CD14-positive monocyte (primary cell): Measurements from ENCODE around the gene RANBP1. TPM values are rescaled to one million over a fixed set of nuclear protein-coding genes. Genes with fewer than 3 reads are reported as not detected.

Experiments used
- DNase-seq, 3 donors: peaks; one replicate each; pipeline ENCODE4 v3.0.0-alpha.2; 2011 to 2022
- H2AFZ ChIP-seq: 2 replicates; pipeline ENCODE4 v1.6.0; 2012; ENCODE audit warnings: mild to moderate bottlenecking, low read depth, low read length, inconsistent platforms; ENCODE audit not compliant: insufficient read depth, poor library complexity, severe bottlenecking
- H3K27ac ChIP-seq, 2 donors: 1 replicate in 1 of 2; 2 replicates in 1 of 2; pipeline ENCODE4 v1.5.1; 2012 to 2013; ENCODE audit warnings: low read length in 2 of 2, control low read depth in 1 of 2, inconsistent platforms in 1 of 2, low read depth in 1 of 2, mild to moderate bottlenecking in 1 of 2
- H3K27me3 ChIP-seq, 2 donors: one replicate each; pipeline versions ENCODE4 v1.6.0 to v1.6.1; 2011 to 2013; ENCODE audit warnings: low read length in 2 of 2; ENCODE audit not compliant: control insufficient read depth in 2 of 2, insufficient read depth in 2 of 2
- H3K36me3 ChIP-seq, 2 donors: replicated peaks in 1 of 2; 1 replicate in 1 of 2; 2 replicates in 1 of 2; pipeline versions ENCODE4 v1.5.1 to v1.6.1; 2012 to 2013; ENCODE audit warnings: low read length in 2 of 2, control low read depth in 1 of 2, inconsistent platforms in 1 of 2, mild to moderate bottlenecking in 1 of 2; ENCODE audit not compliant: insufficient read depth in 2 of 2, control insufficient read depth in 1 of 2
- H3K4me1 ChIP-seq, 2 donors: 1 replicate in 1 of 2; 2 replicates in 1 of 2; pipeline versions ENCODE4 v1.5.1 to v1.6.1; 2012 to 2013; ENCODE audit warnings: low read length in 2 of 2, control low read depth in 1 of 2, inconsistent platforms in 1 of 2, mild to moderate bottlenecking in 1 of 2, moderate library complexity in 1 of 2; ENCODE audit not compliant: insufficient read depth in 2 of 2, control insufficient read depth in 1 of 2
- H3K4me2 ChIP-seq: replicated peaks from 2 replicates; pipeline ENCODE3; 2012; ENCODE audit warnings: low read length, moderate library complexity, mild to moderate bottlenecking; ENCODE audit not compliant: poor library complexity, severe bottlenecking; ENCODE audit errors: extremely low read depth
- H3K4me3 ChIP-seq, 3 experiments: fragments of 200-600 bp in 1 of 3; sonication (generic) in 1 of 3; replicated peaks in 1 of 3; 1 replicate in 2 of 3; 2 replicates in 1 of 3; pipeline ENCODE4 v1.5.1; 2011 to 2013; ENCODE audit warnings: low read length in 3 of 3, mild to moderate bottlenecking in 3 of 3, control low read depth in 2 of 3, low read depth in 2 of 3, inconsistent platforms in 1 of 3, moderate library complexity in 1 of 3
- H3K79me2 ChIP-seq: 2 replicates; pipeline ENCODE4 v1.6.0; 2012; ENCODE audit warnings: mild to moderate bottlenecking, control low read depth, inconsistent platforms, low read length, moderate library complexity; ENCODE audit not compliant: insufficient read depth
- H3K9ac ChIP-seq: 2 replicates; pipeline ENCODE4 v1.6.0; 2017; ENCODE audit warnings: low read length, mild to moderate bottlenecking; ENCODE audit not compliant: insufficient read depth, poor library complexity, severe bottlenecking
- H3K9me3 ChIP-seq, 2 donors: replicated peaks in 1 of 2; 1 replicate in 1 of 2; 2 replicates in 1 of 2; pipeline versions ENCODE4 v1.5.1 to v1.6.1; 2012 to 2013; ENCODE audit warnings: low read length in 2 of 2, control low read depth in 1 of 2; ENCODE audit not compliant: control insufficient read depth in 1 of 2, insufficient read depth in 1 of 2
- H4K20me1 ChIP-seq: 2 replicates; pipeline ENCODE4 v1.6.0; 2012; ENCODE audit warnings: mild to moderate bottlenecking, low read length, control low read depth, moderate library complexity; ENCODE audit not compliant: insufficient read depth
- H3K27ac Mint-ChIP-seq, 7 donors: one replicate each; pipeline ENCODE4 v1.8.0; 2020; ENCODE audit warnings: mild to moderate bottlenecking in 7 of 7, mixed read lengths in 7 of 7, moderate library complexity in 6 of 7, inconsistent platforms in 2 of 7
- H3K27me3 Mint-ChIP-seq, 3 donors: one replicate each; pipeline ENCODE4 v1.8.0; 2021 to 2022; ENCODE audit warnings: low read depth in 3 of 3, mild to moderate bottlenecking in 3 of 3, mixed read lengths in 3 of 3, moderate library complexity in 3 of 3, inconsistent platforms in 1 of 3
- H3K36me3 Mint-ChIP-seq, 2 donors: one replicate each; pipeline ENCODE4 v1.8.0; 2020; ENCODE audit warnings: mixed read lengths in 2 of 2, inconsistent platforms in 1 of 2, mild to moderate bottlenecking in 1 of 2
- H3K4me1 Mint-ChIP-seq: one replicate; pipeline ENCODE4 v1.8.0; 2020; ENCODE audit warnings: mild to moderate bottlenecking, mixed read lengths
- H3K4me3 Mint-ChIP-seq, 2 donors: one replicate each; pipeline ENCODE4 v1.8.0; 2020; ENCODE audit warnings: mild to moderate bottlenecking in 2 of 2, mixed read lengths in 2 of 2, moderate library complexity in 1 of 2
- H3K9me3 Mint-ChIP-seq, 7 donors: one replicate each; pipeline ENCODE4 v1.8.0; 2020 to 2022; ENCODE audit warnings: mixed read lengths in 7 of 7, mild to moderate bottlenecking in 6 of 7, moderate library complexity in 6 of 7, inconsistent platforms in 2 of 7
- WGBS: methylation state at CpG from one replicate; pipeline ENCODE4 v1.1.5; 2013; ENCODE audit warnings: missing lambda C conversion rate; ENCODE audit not compliant: insufficient coverage; 5-methylcytosine and 5-hydroxymethylcytosine counted together
- intact Hi-C, 2 donors: fragments of 100-400 bp; cut with micrococcal nuclease; formaldehyde crosslinking; loops; one replicate each; pipeline versions ENCODE4 v1.15.0 to v1.15.1; 2023
- polyA plus RNA-seq, 3 donors: library from polyadenylated mRNA; depleted of rRNA in 1 of 3; unstranded in 2 of 3; stranded (reverse) in 1 of 3; fragments of 300-500 nt in 2 of 3; fragments of >200 nt in 1 of 3; fragmentation: Illumina TruSeq in 2 of 3; gene quantifications; 1 replicate in 2 of 3; 2 replicates in 1 of 3; pipeline ENCODE4 v1.2.3, GENCODE V29; 2012 to 2021
- TF ChIP-seq, protein P1 (sequence below): fragments of 200-600 bp; IDR thresholded peaks from one replicate; pipeline ENCODE4 v1.8.0; 2022; ENCODE audit warnings: antibody characterized with exemption, mild to moderate bottlenecking

RANBP1 gene
- polyA plus RNA-seq, 3 donors = 45.0 to 52.3 (median 47.4) TPM

DNA sequence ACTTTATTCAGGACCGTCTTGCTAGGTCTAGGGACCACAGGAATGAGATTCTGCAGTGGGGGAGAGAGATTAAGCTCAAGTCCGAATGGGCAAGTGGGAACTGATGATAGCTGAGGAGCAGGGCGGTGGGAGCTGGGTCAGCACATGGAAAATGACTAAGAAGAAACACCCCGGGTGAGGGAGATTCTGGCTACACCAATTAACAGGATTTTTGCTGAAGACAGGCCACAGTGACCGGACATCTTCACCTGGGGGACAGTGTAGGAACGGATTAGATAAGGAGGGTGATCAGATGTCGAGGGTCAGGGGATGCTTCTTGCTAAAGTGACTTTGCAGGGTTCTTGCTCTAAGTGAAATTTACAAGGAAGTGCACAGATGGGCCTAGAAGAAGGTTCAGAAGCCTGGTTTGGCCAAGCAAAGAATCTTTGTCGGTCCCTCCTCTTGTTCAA lies 44.4 kb upstream of the RANBP1 start:
- no peaks in the 10 kb centered on the region for H3K9me3 Mint-ChIP-seq
- no peaks in the 10 kb centered on the region for H3K27me3 Mint-ChIP-seq
- no peaks in the 10 kb centered on the region for H3K79me2 ChIP-seq

DNA sequence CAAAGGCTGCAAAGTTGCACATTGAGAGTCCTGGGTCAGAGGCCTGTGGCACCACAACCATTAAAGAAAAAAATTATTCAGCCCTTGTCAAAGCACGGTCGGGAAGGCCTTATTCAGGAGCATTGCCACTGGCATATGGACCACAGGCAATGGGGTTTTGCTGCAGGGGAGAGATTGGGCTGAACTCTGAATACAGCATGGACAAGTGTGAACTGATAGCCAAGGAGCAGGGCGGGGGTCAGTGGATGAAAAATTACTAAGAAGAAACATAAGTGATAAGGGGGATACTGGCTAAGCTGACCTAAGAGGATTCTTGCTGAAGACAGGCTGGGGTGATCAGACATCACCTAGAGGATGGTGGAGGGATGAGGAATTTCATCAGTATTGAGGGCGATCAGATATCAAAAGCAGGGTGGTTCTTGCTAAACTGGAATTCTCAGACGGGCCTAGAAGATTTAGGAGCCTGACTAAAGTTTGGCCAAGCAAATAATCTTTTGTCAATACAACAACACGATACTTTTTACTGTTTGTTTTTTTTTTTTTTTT lies 39.2 kb upstream of the RANBP1 start:
- Histone ChIP-seq H3K27me3 (no peaks in the 10 kb centered on the region), H3K79me2 (peaks cover 14% of the 10 kb centered on the region), H4K20me1 (peaks cover 4% of the 10 kb centered on the region), H3K9ac (no peak overlapping the region), H3K36me3 (no peaks in the 10 kb centered on the region), H3K4me3 (no peak overlapping the region), H3K9me3 (no peaks in the 10 kb centered on the region), H3K4me1 (peaks cover 11 to 14% of the 10 kb centered on the region in 2 donors), H3K27ac (no peak overlapping the region), H3K4me2 (no peak overlapping the region), H2AFZ (no peak overlapping the region)
- Mint-ChIP-seq H3K27ac (no peak overlapping the region), H3K36me3 (no peaks in the 10 kb centered on the region), H3K4me3 (no peak overlapping the region), H3K9me3 (no peaks in the 10 kb centered on the region), H3K4me1 (peaks cover 16% of the 10 kb centered on the region), H3K27me3 (no peaks in the 10 kb centered on the region)
- intact Hi-C loops = no loop called here
- TF ChIP-seq, protein P1, sequence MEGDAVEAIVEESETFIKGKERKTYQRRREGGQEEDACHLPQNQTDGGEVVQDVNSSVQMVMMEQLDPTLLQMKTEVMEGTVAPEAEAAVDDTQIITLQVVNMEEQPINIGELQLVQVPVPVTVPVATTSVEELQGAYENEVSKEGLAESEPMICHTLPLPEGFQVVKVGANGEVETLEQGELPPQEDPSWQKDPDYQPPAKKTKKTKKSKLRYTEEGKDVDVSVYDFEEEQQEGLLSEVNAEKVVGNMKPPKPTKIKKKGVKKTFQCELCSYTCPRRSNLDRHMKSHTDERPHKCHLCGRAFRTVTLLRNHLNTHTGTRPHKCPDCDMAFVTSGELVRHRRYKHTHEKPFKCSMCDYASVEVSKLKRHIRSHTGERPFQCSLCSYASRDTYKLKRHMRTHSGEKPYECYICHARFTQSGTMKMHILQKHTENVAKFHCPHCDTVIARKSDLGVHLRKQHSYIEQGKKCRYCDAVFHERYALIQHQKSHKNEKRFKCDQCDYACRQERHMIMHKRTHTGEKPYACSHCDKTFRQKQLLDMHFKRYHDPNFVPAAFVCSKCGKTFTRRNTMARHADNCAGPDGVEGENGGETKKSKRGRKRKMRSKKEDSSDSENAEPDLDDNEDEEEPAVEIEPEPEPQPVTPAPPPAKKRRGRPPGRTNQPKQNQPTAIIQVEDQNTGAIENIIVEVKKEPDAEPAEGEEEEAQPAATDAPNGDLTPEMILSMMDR = no peak
- 93% methylated on average over 3 of the region's 6 CpGs for WGBS
- DNase-seq = no peak

More for the DNA sequence above, 44.4 kb upstream of the RANBP1 start:
- WGBS = 94% methylated on average over 8 of the region's 8 CpGs
- no peak overlapping the region for H3K9ac ChIP-seq
- Mint-ChIP-seq H3K36me3 (no peaks in the 10 kb centered on the region), H3K4me3 (no peak overlapping the region), H3K27ac (no peak overlapping the region), H3K4me1 (no peaks in the 10 kb centered on the region)
- no peak overlapping the region for H3K27ac ChIP-seq
- H3K4me3 ChIP-seq = no peak overlapping the region
- no peaks in the 10 kb centered on the region for H4K20me1 ChIP-seq
- H3K27me3 ChIP-seq = no peaks in the 10 kb centered on the region
- no peak overlapping the region for H3K4me2 ChIP-seq
- H3K9me3 ChIP-seq = no peaks in the 10 kb centered on the region
- TF ChIP-seq, protein P1 = no peak
- DNase-seq = no peak
- H3K4me1 ChIP-seq = no peaks in the 10 kb centered on the region
- H2AFZ ChIP-seq = no peak overlapping the region
- no peaks in the 10 kb centered on the region for H3K36me3 ChIP-seq
- intact Hi-C loops = no loop called here
